Body of pancreas (tissue), 4 donors: Measurements from ENCODE around the gene ADNP. TPM values are rescaled to one million over a fixed set of nuclear protein-coding genes. Genes with fewer than 3 reads are reported as not detected.

Experiments used
- ATAC-seq: fragments of 150-250 bp; one replicate; pipeline ENCODE4 v1.9.1; 2016
- DNase-seq, 4 donors: peaks; one replicate each; pipeline ENCODE4 v3.0.0-alpha.2; 2019
- H3K27ac ChIP-seq, 4 donors: fragments of 200-600 bp; sonication (generic); 1 replicate in 3 of 4; 2 replicates in 1 of 4; pipeline versions ENCODE4 v1.5.1 to v1.6.1; 2016 to 2019; ENCODE audit warnings: mild to moderate bottlenecking in 1 of 4, mixed read lengths in 1 of 4, moderate library complexity in 1 of 4
- H3K27me3 ChIP-seq, 2 donors: fragments of 200-600 bp; sonication (generic); one replicate each; pipeline ENCODE4 v1.6.0; 2016; ENCODE audit warnings: mild to moderate bottlenecking in 1 of 2
- H3K36me3 ChIP-seq, 2 donors: fragments of 200-600 bp; sonication (generic); replicated peaks in 1 of 2; 2 replicates each; pipeline ENCODE4 v1.5.1; 2016; ENCODE audit warnings: low read depth in 2 of 2; ENCODE audit not compliant: insufficient read depth in 1 of 2
- H3K4me1 ChIP-seq: fragments of 200-600 bp; sonication (generic); one replicate; pipeline ENCODE4 v1.6.0; 2016
- H3K4me3 ChIP-seq, 2 donors: fragments of 200-600 bp; sonication (generic); 1 replicate in 1 of 2; 2 replicates in 1 of 2; pipeline ENCODE4 v1.5.1; 2016 to 2019
- H3K9me3 ChIP-seq, 3 donors: fragments of 200-600 bp; sonication (generic); 1 replicate in 2 of 3; 2 replicates in 1 of 3; pipeline ENCODE4 v1.5.1; 2016
- POLR2A ChIP-seq, 3 donors: fragments of 450-650 bp; IDR thresholded peaks; one replicate each; pipeline ENCODE4 v1.6.1; 2016; ENCODE audit warnings: antibody characterized with exemption in 3 of 3, mild to moderate bottlenecking in 2 of 3
- WGBS, 2 donors: methylation state at CpG; one replicate each; pipeline ENCODE4 v1.1.5; 2017; 5-methylcytosine and 5-hydroxymethylcytosine counted together
- intact Hi-C: fragments of 100-400 bp; cut with DNase I; formaldehyde crosslinking; loops from one replicate; pipeline ENCODE4 v1.15.1; 2023
- total RNA-seq, 2 donors: library from RNA; depleted of rRNA; stranded (reverse); fragments of >200 nt; gene quantifications; one replicate each; pipeline ENCODE4 v1.1.0, GENCODE V29; 2016
- TF ChIP-seq, protein P1 (sequence below), 7 experiments: fragments of 450-650 bp in 4 of 7; fragments of 200-600 bp in 3 of 7; sonication (generic) in 3 of 7; IDR thresholded peaks; one replicate each; pipeline ENCODE4 v1.5.1; 2016 to 2019; ENCODE audit warnings: antibody characterized with exemption in 7 of 7

Gene ADNP
- total RNA-seq, 2 donors from 2014 or later = 28.0 to 28.7 TPM

DNA sequence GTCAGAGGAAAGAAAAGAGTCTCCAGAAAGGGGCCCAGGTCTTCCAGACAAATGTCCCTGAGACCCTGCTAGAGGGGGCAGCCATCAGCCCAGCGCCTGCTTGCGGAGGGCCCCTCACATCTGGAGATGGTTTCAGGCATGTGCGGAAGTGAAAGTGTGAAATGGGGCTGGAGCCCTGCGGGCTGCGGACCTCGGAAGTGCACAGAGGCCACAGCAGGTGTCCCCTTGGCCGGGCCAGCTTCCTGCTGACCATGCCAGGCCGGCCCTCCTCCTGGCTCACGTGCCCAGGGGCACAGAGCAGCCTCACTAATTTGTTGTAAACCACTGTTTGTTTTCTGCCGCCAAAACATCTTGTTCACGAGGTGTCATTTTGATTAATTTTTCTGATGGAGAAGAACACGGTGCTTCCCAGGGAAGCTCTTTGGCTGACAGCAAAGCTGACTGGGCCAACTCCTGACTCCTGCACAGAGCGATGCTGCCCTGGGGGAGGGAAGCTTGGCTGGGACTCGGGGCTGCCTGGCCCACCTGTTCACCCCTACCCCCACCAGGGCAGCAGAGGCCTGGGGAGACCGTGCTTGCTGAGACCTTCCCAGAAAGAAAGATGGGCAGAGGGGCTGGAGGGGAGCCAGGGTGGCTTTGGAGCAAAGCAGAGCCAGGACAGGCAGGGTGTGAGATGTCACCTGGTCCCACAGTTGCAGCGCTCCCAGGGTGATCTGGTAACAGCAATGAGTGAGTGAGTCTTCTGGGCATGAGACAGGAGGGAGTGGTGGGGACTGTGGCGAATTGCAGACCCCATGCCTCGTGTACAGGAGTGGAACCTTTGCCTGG, 82.2 kb downstream of the ADNP start:
- H3K36me3 ChIP-seq = no peaks in the 10 kb centered on the region
- DNase-seq (peak; percentile 47 to 81 (median 72)), ATAC-seq (peak; percentile 81)
- no peak overlapping the region for H3K4me3 ChIP-seq
- intact Hi-C loops = no loop called here
- H3K4me1 ChIP-seq = peaks cover 19% of the 10 kb centered on the region
- 34 to 37% methylated on average over 14 to 18 of the region's 18 CpGs for WGBS, 2 donors
- peak overlapping the region; percentile 46 to 88 (median 70) for H3K27ac ChIP-seq
- TF ChIP-seq, protein P1, sequence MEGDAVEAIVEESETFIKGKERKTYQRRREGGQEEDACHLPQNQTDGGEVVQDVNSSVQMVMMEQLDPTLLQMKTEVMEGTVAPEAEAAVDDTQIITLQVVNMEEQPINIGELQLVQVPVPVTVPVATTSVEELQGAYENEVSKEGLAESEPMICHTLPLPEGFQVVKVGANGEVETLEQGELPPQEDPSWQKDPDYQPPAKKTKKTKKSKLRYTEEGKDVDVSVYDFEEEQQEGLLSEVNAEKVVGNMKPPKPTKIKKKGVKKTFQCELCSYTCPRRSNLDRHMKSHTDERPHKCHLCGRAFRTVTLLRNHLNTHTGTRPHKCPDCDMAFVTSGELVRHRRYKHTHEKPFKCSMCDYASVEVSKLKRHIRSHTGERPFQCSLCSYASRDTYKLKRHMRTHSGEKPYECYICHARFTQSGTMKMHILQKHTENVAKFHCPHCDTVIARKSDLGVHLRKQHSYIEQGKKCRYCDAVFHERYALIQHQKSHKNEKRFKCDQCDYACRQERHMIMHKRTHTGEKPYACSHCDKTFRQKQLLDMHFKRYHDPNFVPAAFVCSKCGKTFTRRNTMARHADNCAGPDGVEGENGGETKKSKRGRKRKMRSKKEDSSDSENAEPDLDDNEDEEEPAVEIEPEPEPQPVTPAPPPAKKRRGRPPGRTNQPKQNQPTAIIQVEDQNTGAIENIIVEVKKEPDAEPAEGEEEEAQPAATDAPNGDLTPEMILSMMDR (IDR thresholded peaks at IDR 0.05) = no peak
- TF ChIP-seq POLR2A (IDR thresholded peaks at IDR 0.05) = peak in 1 of 3 donors; percentile 25
- no peaks in the 10 kb centered on the region for H3K9me3 ChIP-seq
- H3K27me3 ChIP-seq = no peaks in the 10 kb centered on the region

DNA sequence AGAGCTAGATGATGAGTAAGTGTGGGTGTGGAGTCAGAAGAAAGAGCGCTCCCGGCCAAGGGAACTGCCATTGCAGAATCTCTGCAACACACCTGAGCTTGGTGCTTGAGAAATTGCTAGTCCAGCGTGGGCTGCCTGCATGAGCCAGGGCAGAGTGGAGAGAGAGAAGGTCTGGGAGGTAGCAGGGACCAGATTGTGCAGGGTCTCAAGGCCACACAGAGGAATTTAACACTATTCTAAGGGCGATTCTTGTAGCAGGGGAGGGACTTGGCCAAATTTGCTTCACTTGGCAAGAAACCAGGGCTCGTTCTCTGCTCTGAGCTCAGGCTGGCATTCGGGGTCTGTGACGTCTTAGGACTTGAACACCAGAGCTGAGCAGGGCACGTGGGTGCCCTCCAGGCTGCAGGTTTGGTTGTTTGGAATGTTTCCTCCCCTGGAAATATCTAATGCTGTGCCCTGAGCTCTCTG, 82.9 kb downstream of the ADNP start:
- Histone ChIP-seq H3K27ac (peak overlapping the region; percentile 46 to 88 (median 70)), H3K4me1 (peaks cover 19% of the 10 kb centered on the region), H3K4me3 (no peak overlapping the region), H3K36me3 (no peaks in the 10 kb centered on the region), H3K9me3 (no peaks in the 10 kb centered on the region), H3K27me3 (no peaks in the 10 kb centered on the region)
- intact Hi-C loops = no loop called here
- 25 to 53% methylated on average over 5 to 8 of the region's 8 CpGs for WGBS, 2 donors
- no peak for TF ChIP-seq POLR2A (IDR thresholded peaks at IDR 0.05)
- TF ChIP-seq, protein P1 (IDR thresholded peaks at IDR 0.05) = no peak
- DNase-seq (peak; percentile 54 to 77 (median 68)), ATAC-seq (peak; percentile 83)

DNA sequence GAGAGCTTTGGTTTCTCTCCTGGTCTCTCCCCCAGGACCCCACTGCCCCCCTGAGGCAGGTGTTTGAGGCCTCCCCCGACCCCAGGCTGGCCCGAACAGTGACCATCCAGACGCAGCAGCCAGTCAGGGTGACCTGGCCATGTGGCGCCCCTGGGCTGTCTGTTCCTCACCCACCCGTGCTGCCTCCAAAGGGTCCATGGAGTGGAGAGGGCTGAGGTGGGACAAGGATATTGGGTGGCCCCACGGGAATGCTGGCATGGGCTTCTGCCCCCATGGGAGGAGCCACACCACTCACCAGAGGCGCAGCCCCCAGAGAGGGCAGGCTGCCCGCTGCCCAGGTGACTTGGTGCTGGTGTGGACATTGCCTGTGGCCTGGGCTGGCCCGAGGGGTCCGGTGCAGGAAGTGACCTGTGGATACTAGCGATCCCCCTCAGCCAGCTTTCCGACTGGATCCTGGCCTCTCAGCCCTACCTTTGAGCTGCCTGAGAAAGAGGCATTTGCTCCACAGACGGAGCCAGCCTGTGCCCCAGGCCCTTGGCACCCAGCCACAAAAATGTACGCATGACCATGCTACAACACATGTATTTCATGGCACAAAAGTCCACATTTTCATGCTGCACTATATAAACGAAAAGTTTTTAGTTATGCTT, 85.5 kb downstream of the ADNP start:
- Histone ChIP-seq H3K4me3 (no peak overlapping the region), H3K27ac (no peak overlapping the region), H3K27me3 (no peaks in the 10 kb centered on the region), H3K9me3 (no peaks in the 10 kb centered on the region), H3K36me3 (no peaks in the 10 kb centered on the region), H3K4me1 (peaks cover 19% of the 10 kb centered on the region)
- TF ChIP-seq POLR2A (IDR thresholded peaks at IDR 0.05) = no peak
- TF ChIP-seq, protein P1 (IDR thresholded peaks at IDR 0.05) = no peak
- no peak for ATAC-seq
- WGBS, 2 donors = 84 to 88% methylated on average over 6 to 13 of the region's 15 CpGs
- intact Hi-C loops = no loop called here
- peak in 1 of 4 donors; percentile 52 for DNase-seq

DNA sequence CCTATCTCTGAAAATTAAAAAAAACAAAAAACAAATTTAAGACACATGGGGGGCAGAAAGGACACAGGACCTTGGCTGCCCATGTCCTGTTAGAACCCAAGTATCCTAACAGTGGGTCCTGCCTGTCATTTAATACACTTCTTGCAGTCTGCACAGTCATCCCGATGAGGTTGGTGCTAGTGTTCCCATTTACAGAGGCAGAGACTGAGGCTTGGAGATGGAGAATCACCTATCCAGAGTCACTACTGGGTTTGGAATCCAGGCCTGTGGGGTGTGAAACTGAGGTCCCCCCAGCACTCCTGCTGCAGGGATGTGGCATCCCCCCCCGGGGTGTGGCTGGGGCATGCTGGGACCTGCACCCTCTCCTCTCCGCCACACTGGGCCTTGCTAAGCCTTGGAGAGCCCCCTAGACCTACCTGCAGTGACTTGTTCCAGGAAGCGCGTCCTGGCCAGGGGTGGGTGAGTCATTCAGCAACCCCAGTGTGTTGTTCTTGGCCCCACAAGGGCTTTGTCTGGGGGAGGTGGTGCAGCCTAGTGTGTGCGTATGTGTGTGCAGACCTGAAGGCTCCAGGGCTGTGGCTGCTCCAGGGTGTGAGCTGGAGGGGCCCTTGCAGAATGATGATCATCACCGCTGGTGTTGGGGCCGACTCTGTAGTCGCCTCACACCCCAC, 86.7 kb downstream of the ADNP start:
- H3K36me3 ChIP-seq = no peaks in the 10 kb centered on the region
- H3K9me3 ChIP-seq = no peaks in the 10 kb centered on the region
- H3K27me3 ChIP-seq = no peaks in the 10 kb centered on the region
- H3K4me3 ChIP-seq = no peak overlapping the region
- peak overlapping the region in 1 of 4 donors; percentile 9 for H3K27ac ChIP-seq
- peaks cover 19% of the 10 kb centered on the region for H3K4me1 ChIP-seq
- DNase-seq (peak in 1 of 4 donors; percentile 81), ATAC-seq (no peak)
- TF ChIP-seq POLR2A (IDR thresholded peaks at IDR 0.05) = no peak
- TF ChIP-seq, protein P1 (IDR thresholded peaks at IDR 0.05) = no peak
- WGBS, 2 donors = 76 to 89% methylated on average over 3 to 9 of the region's 9 CpGs
- intact Hi-C loops = no loop called here
